A549 (cell line): Measurements from ENCODE around the gene MYH14. TPM values are rescaled to one million over a fixed set of nuclear protein-coding genes. Genes with fewer than 3 reads are reported as not detected.

Experiments
- ATAC-seq, 2 experiments: fragments of 200-7000 bp in 1 of 2; fragments of >200 bp in 1 of 2; cut with Nextera tagmentation in 1 of 2; cut with Tn5 transposase in 1 of 2; 3 replicates each; pipeline versions ENCODE4 v1.8.0 to v1.9.1; 2018 to 2020; ENCODE audit warnings: mild to moderate bottlenecking in 1 of 2, moderate library complexity in 1 of 2
- CTCF ChIA-PET: fragments of 300-600 bp; sonication (Branson Sonifier 250); formaldehyde crosslinking; extraction: SDS; loops from one replicate; lab custom pipeline; 2021; ENCODE audit warnings: antibody characterized with exemption, inconsistent platforms; lab: Yijun Ruan, JAX
- POLR2A ChIA-PET: fragments of 350-600 bp; formaldehyde crosslinking; extraction: SDS; loops from one replicate; lab custom pipeline; 2021; ENCODE audit warnings: antibody characterized with exemption, inconsistent platforms; lab: Yijun Ruan, JAX
- DNase-seq, 2 experiments: peaks; one replicate each; pipeline versions ENCODE4 v3.0.0 to v3.0.0-alpha.2; 2011 to 2016; ENCODE audit warnings: low read depth in 1 of 2, low spot score in 1 of 2
- FAIRE-seq: peaks from 2 replicates; lab custom pipeline; 2011; peaks lifted over from hg19 to GRCh38; lab: Jason Lieb, UNC
- H3K27ac ChIP-seq, 2 experiments: fragments of >200 bp; sonication (Bioruptor Twin); formaldehyde crosslinking; 3 replicates each; pipeline ENCODE4 v1.5.1; 2016 to 2017
- H3K4me1 ChIP-seq: fragments of >200 bp; sonication (Bioruptor Twin); formaldehyde crosslinking; 3 replicates; pipeline ENCODE4 v1.6.1; 2016
- H3K4me2 ChIP-seq: fragments of >200 bp; sonication (Bioruptor Twin); formaldehyde crosslinking; 3 replicates; pipeline ENCODE4 v1.6.1; 2016
- H3K4me3 ChIP-seq: fragments of >200 bp; sonication (Bioruptor Twin); formaldehyde crosslinking; 3 replicates; pipeline ENCODE4 v1.5.1; 2016
- H3K9me3 ChIP-seq: fragments of >200 bp; sonication (Bioruptor Twin); formaldehyde crosslinking; 3 replicates; pipeline ENCODE4 v1.6.1; 2016
- BCL3 ChIP-seq: fragments of >200 bp; sonication (Bioruptor Twin); formaldehyde crosslinking; IDR thresholded peaks from 3 replicates; pipeline ENCODE4 v1.6.1; 2016
- BHLHE40 ChIP-seq: IDR thresholded peaks from 2 replicates; pipeline ENCODE4 v1.6.1; 2012; ENCODE audit warnings: low read depth, low read length, inconsistent platforms
- CBX2 ChIP-seq: fragments of 200-600 bp; sonication (generic); IDR thresholded peaks from 2 replicates; pipeline ENCODE4 v1.6.1; 2016; ENCODE audit warnings: low read depth, mild to moderate bottlenecking, borderline replicate concordance
- CEBPB ChIP-seq, 2 experiments: fragments of >200 bp in 1 of 2; sonication (Bioruptor Twin) in 1 of 2; formaldehyde crosslinking in 1 of 2; IDR thresholded peaks; 2 replicates each; pipeline ENCODE4 v1.6.1; 2012 to 2016
- CHD4 ChIP-seq: fragments of 200-600 bp; sonication (generic); IDR thresholded peaks from 2 replicates; pipeline ENCODE4 v1.6.1; 2016; ENCODE audit warnings: antibody characterized with exemption, mild to moderate bottlenecking, borderline replicate concordance
- CTCF ChIP-seq: fragments of >200 bp; sonication (Bioruptor Twin); formaldehyde crosslinking; IDR thresholded peaks from 3 replicates; pipeline ENCODE4 v1.5.1; 2016
- ESRRA ChIP-seq: fragments of 150-350 bp; IDR thresholded peaks from 2 replicates; pipeline ENCODE4 v1.6.1; 2014; ENCODE audit warnings: mild to moderate bottlenecking, low read length, borderline replicate concordance
- FOSB ChIP-seq: fragments of 250-450 bp; sonication (Bioruptor Pico); IDR thresholded peaks from 2 replicates; pipeline ENCODE4 v1.5.0; 2020; ENCODE audit warnings: mild to moderate bottlenecking, moderate library complexity
- FOXS1 ChIP-seq: fragments of 250-450 bp; sonication (Bioruptor Pico); IDR thresholded peaks from 2 replicates; pipeline ENCODE4 v1.5.0; 2020; ENCODE audit warnings: mild to moderate bottlenecking, moderate library complexity
- GATA3 ChIP-seq: IDR thresholded peaks from 2 replicates; pipeline ENCODE4 v1.6.1; 2012; ENCODE audit warnings: borderline replicate concordance
- HDAC2 ChIP-seq: fragments of 200-600 bp; sonication (generic); IDR thresholded peaks from 2 replicates; pipeline ENCODE4 v1.6.1; 2016
- HEYL ChIP-seq: fragments of 250-450 bp; sonication (Bioruptor Pico); IDR thresholded peaks from 2 replicates; pipeline ENCODE4 v1.8.0; 2021; ENCODE audit warnings: mild to moderate bottlenecking, moderate library complexity
- HMGXB4 ChIP-seq: fragments of 250-450 bp; sonication (Bioruptor Pico); IDR thresholded peaks from 2 replicates; pipeline ENCODE4 v1.5.0; 2021; ENCODE audit warnings: mild to moderate bottlenecking, moderate library complexity, borderline replicate concordance
- HOXA7 ChIP-seq: fragments of 250-450 bp; sonication (Bioruptor Pico); IDR thresholded peaks from 2 replicates; pipeline ENCODE4 v1.5.0; 2020; ENCODE audit warnings: mild to moderate bottlenecking, moderate library complexity
- HOXB13 ChIP-seq: fragments of 250-450 bp; sonication (Bioruptor Pico); IDR thresholded peaks from 2 replicates; pipeline ENCODE4 v1.5.0; 2020; ENCODE audit warnings: low read depth, mild to moderate bottlenecking, moderate library complexity
- JUN ChIP-seq, 2 experiments: fragments of >200 bp; sonication (Bioruptor Twin); formaldehyde crosslinking; IDR thresholded peaks; 2 replicates in 1 of 2; 3 replicates in 1 of 2; pipeline ENCODE4 v1.6.1; 2016 to 2017
- MAZ ChIP-seq: fragments of 150-350 bp; IDR thresholded peaks from 2 replicates; pipeline ENCODE4 v1.6.1; 2014; ENCODE audit warnings: antibody characterized with exemption, low read depth, low read length, borderline replicate concordance
- MYC ChIP-seq: IDR thresholded peaks from 2 replicates; pipeline ENCODE4 v1.6.1; 2012; ENCODE audit warnings: mild to moderate bottlenecking, inconsistent platforms, low read length, improper control_type of control experiment, borderline replicate concordance
- NFE2L2 ChIP-seq: fragments of 150-350 bp; conservative IDR thresholded peaks from 2 replicates; pipeline ENCODE4 v1.6.1; 2014; ENCODE audit warnings: low read length
- RARB ChIP-seq: fragments of 250-450 bp; sonication (Bioruptor Pico); IDR thresholded peaks from 2 replicates; pipeline ENCODE4 v1.8.0; 2021; ENCODE audit warnings: mild to moderate bottlenecking, moderate library complexity
- RCOR1 ChIP-seq: fragments of 150-350 bp; IDR thresholded peaks from 2 replicates; pipeline ENCODE4 v1.6.1; 2014; ENCODE audit warnings: antibody characterized with exemption, low read length, low read depth
- RFX5 ChIP-seq: fragments of 450-650 bp; IDR thresholded peaks from 2 replicates; pipeline ENCODE4 v1.7.1; 2014; ENCODE audit warnings: antibody characterized with exemption, mild to moderate bottlenecking, moderate library complexity
- SMC3 ChIP-seq: fragments of >200 bp; sonication (Bioruptor Twin); formaldehyde crosslinking; IDR thresholded peaks from 3 replicates; pipeline ENCODE4 v1.6.1; 2018; ENCODE audit warnings: inconsistent platforms
- SREBF2 ChIP-seq: fragments of 450-650 bp; IDR thresholded peaks from 2 replicates; pipeline ENCODE4 v1.6.1; 2014; ENCODE audit warnings: mild to moderate bottlenecking, moderate library complexity
- ZC3H11A ChIP-seq: fragments of 450-650 bp; IDR thresholded peaks from 2 replicates; pipeline ENCODE4 v1.6.1; 2014; ENCODE audit warnings: antibody characterized with exemption, mild to moderate bottlenecking
- ZSCAN20 ChIP-seq: fragments of 250-450 bp; sonication (Bioruptor Pico); IDR thresholded peaks from 2 replicates; pipeline ENCODE4 v1.8.0; 2022; ENCODE audit warnings: mild to moderate bottlenecking, moderate library complexity
- WGBS: methylation state at CpG from one replicate; pipeline ENCODE4 v1.1.6; 2017; ENCODE audit errors: missing lambda C conversion rate; 5-methylcytosine and 5-hydroxymethylcytosine counted together
- polyA plus RNA-seq, 4 experiments: library from polyadenylated mRNA; depleted of rRNA in 3 of 4; stranded (reverse); fragments of >200 nt; fragmentation: RNase III in 1 of 4; extraction: RNeasy Plus Mini Kit Qiagen cat#74134 plus additional on column Dnase treatment in 1 of 4; gene quantifications; 2 replicates in 3 of 4; 3 replicates in 1 of 4; pipeline ENCODE4 v1.2.3, GENCODE V29; 2011 to 2017
- TF ChIP-seq, protein P1 (sequence below): fragments of >200 bp; sonication (Bioruptor Twin); formaldehyde crosslinking; IDR thresholded peaks from 2 replicates; pipeline ENCODE4 v1.6.1; 2016

Gene MYH14
- polyA plus RNA-seq, 2 of the 4 experiments (the other 2 are of a cell fraction) = 4.0 to 7.0 TPM

DNA sequence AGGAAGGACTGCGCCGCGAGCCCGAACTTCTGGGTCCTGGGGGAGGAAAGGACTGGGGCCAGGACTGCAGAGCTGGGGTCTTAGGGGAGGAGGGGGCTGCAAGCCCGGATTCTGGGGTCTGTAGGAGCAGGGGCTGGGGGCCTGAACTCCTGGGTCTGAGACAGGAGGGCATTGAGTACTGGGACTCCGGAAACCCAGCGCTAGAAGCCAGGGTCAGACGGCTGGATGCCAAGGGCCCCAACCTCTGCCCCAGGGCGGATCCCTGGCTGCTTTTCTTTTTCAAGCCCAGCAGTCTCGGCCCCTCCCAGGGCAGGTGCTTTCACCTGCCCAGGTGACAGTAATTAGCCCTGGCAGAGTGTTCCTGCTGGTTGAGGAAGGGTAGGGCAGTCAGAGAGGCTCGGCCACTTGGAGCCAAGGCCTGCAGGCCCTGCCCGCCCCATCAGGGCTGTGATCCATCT, 2.3 kb downstream of the MYH14 start (continued):
- no peak for TF ChIP-seq CTCF
- no peak for TF ChIP-seq MAZ
- TF ChIP-seq HEYL (CRISPR knock-in tag) = no peak
- TF ChIP-seq CEBPB (IDR thresholded peaks at IDR 0.05) = no peak
- TF ChIP-seq SREBF2 = no peak
- no peak for TF ChIP-seq FOXS1 (CRISPR knock-in tag)
- TF ChIP-seq ZC3H11A = no peak

DNA sequence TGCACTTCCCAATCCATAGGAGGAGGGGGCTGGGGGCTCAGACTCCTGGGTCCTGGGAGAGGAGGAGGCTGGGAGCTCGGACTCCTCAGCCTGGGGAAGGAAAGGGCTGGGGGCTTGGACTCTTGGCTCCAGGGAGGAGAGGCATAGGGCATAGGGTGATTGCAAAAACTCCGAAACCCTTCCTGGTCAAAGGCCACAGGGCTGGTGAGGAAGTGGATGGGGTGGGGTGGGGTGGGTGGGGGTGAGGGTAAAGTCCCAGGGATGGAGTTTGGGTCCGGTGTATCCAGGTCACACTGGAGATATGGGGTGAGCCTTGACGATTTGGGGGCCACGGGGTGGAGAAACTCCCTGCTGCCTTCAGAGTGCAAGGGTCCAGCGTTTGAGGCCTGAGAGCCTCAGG, 2.8 kb downstream of the MYH14 start:
- DNase-seq (no peak), ATAC-seq (no peak), FAIRE-seq (no peak)
- 0 out of 3 replicates have a peak, but pooled peaks cover 3% of the 10 kb centered on the region for H3K4me1 ChIP-seq
- ChIA-PET CTCF (interaction anchor here (0.6 to 1.5 kb wide), 4 partner anchors 53 to 244 kb away, joined by 3 to 4 read pairs (median 4); no protein-coding TSS in a partner anchor), POLR2A (no interaction called here)
- no peak overlapping the region for H3K4me2 ChIP-seq
- no peak overlapping the region for H3K4me3 ChIP-seq
- 80% methylated on average over 5 of the region's 6 CpGs for WGBS
- TF ChIP-seq SREBF2 (no peak), HEYL (CRISPR knock-in tag) (no peak), RARB (CRISPR knock-in tag) (no peak), RFX5 (no peak), ZSCAN20 (no peak), NFE2L2 (no peak), HMGXB4 (no peak), CEBPB (IDR thresholded peaks at IDR 0.05) (no peak), FOXS1 (CRISPR knock-in tag) (no peak), GATA3 (no peak), RCOR1 (no peak), ESRRA (no peak), HOXA7 (CRISPR knock-in tag) (no peak), JUN (IDR thresholded peaks at IDR 0.05) (no peak), HDAC2 (no peak), HOXB13 (CRISPR knock-in tag) (no peak)
- H3K9me3 ChIP-seq = no peaks in the 10 kb centered on the region
- no peak overlapping the region for H3K27ac ChIP-seq

DNA sequence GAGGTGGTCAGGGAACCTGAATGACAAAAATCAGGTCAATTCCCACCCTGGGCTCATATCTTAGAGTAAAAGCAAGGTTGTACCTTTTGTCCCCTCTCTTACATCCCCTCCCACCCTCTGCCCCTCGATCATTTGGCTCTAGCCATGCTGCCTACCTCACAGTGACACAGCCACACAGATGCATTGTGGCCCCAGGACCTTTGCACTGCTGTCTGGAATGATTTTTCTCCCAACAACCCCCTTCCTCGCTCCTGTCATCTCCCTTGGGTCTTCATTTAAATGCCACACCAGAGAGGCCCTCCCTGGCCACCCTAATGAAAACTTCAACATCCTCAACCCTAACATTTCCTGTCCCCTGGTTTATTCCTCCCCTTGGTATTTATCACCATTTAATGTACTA, 4.3 kb downstream of the MYH14 start:
- Histone ChIP-seq H3K4me3 (no peak overlapping the region), H3K27ac (no peak overlapping the region), H3K4me1 (0 out of 3 replicates have a peak, but pooled peaks cover 3% of the 10 kb centered on the region), H3K4me2 (no peak overlapping the region), H3K9me3 (peaks cover 3% of the 10 kb centered on the region; the same call in 1 of the 3 replicates)
- ChIA-PET CTCF (interaction anchor here (1.5 kb wide), 1 partner anchor 51 kb away, joined by 4 read pairs; no protein-coding TSS in a partner anchor), POLR2A (no interaction called here)
- no peak for FAIRE-seq
- 29% methylated on average over 2 of the region's 2 CpGs for WGBS
- no peak for DNase-seq
- ATAC-seq = no peak
- TF ChIP-seq CHD4 = no peak
- no peak for TF ChIP-seq RFX5
- TF ChIP-seq NFE2L2 = no peak
- TF ChIP-seq RARB (CRISPR knock-in tag) = no peak
- TF ChIP-seq SMC3 = no peak
- no peak for TF ChIP-seq BHLHE40
- TF ChIP-seq HDAC2 = no peak
- no peak for TF ChIP-seq GATA3
- no peak for TF ChIP-seq BCL3
- TF ChIP-seq MYC = no peak
- TF ChIP-seq ZSCAN20 = no peak
- TF ChIP-seq FOSB (CRISPR knock-in tag) = no peak
- TF ChIP-seq, protein P1, sequence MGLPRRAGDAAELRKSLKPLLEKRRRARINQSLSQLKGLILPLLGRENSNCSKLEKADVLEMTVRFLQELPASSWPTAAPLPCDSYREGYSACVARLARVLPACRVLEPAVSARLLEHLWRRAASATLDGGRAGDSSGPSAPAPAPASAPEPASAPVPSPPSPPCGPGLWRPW = no peak
- TF ChIP-seq ZC3H11A = no peak
- no peak for TF ChIP-seq CBX2
